Keratinocyte (primary cell): ENCODE measurements around the gene FEZF1. TPM values are rescaled to one million over a fixed set of nuclear protein-coding genes. Genes with fewer than 3 reads are reported as not detected.

Source experiments
- DNase-seq: peaks from one replicate; pipeline ENCODE4 v3.0.0-alpha.2; 2011; ENCODE audit warnings: low read depth, missing footprints, low spot score
- FAIRE-seq: peaks from 2 replicates; lab custom pipeline; 2011; peaks lifted over from hg19 to GRCh38; lab: Jason Lieb, UNC
- H2AFZ ChIP-seq: 2 replicates; pipeline ENCODE4 v1.6.0; 2012; ENCODE audit warnings: low read length, control low read depth, inconsistent platforms; ENCODE audit not compliant: control insufficient read depth
- H3K27ac ChIP-seq: 2 replicates; pipeline ENCODE4 v1.5.1; 2011; ENCODE audit warnings: low read length; ENCODE audit not compliant: control insufficient read depth, insufficient read depth
- H3K27me3 ChIP-seq: 3 replicates; pipeline ENCODE4 v1.6.0; 2011; ENCODE audit warnings: low read length; ENCODE audit not compliant: control insufficient read depth, insufficient read depth; ENCODE audit errors: extremely low read depth
- H3K36me3 ChIP-seq, 2 experiments: 2 replicates in 1 of 2; 3 replicates in 1 of 2; pipeline ENCODE4 v1.5.1; 2011; ENCODE audit warnings: low read length in 2 of 2, mild to moderate bottlenecking in 1 of 2; ENCODE audit not compliant: control insufficient read depth in 2 of 2, insufficient read depth in 2 of 2; ENCODE audit errors: extremely low read depth in 1 of 2
- H3K4me1 ChIP-seq: 3 replicates; pipeline ENCODE4 v1.5.1; 2011; ENCODE audit warnings: low read length; ENCODE audit not compliant: control insufficient read depth, insufficient read depth; ENCODE audit errors: extremely low read depth
- H3K4me2 ChIP-seq: 3 replicates; pipeline ENCODE4 v1.6.0; 2011; ENCODE audit warnings: low read depth, low read length; ENCODE audit not compliant: control insufficient read depth, insufficient read depth; ENCODE audit errors: extremely low read depth
- H3K4me3 ChIP-seq, 3 experiments: fragments of 200-600 bp in 1 of 3; sonication (generic) in 1 of 3; 2 replicates in 2 of 3; 3 replicates in 1 of 3; pipeline ENCODE4 v1.5.1; 2011 to 2016; ENCODE audit warnings: low read length in 3 of 3, mild to moderate bottlenecking in 3 of 3, control low read depth in 2 of 3, inconsistent platforms in 1 of 3, low read depth in 1 of 3, mixed read lengths in 1 of 3, mixed run types in 1 of 3, moderate library complexity in 1 of 3; ENCODE audit not compliant: control insufficient read depth in 2 of 3, insufficient read depth in 2 of 3; ENCODE audit errors: extremely low read depth in 1 of 3
- H3K79me2 ChIP-seq: 2 replicates; pipeline ENCODE4 v1.6.0; 2012; ENCODE audit warnings: low read length; ENCODE audit not compliant: control insufficient read depth, insufficient read depth
- H3K9ac ChIP-seq: 3 replicates; pipeline ENCODE4 v1.6.0; 2011; ENCODE audit warnings: low read length; ENCODE audit not compliant: control insufficient read depth, insufficient read depth; ENCODE audit errors: extremely low read depth
- H3K9me1 ChIP-seq: 3 replicates; pipeline ENCODE4 v1.6.0; 2011; ENCODE audit warnings: low read length; ENCODE audit not compliant: control insufficient read depth, insufficient read depth; ENCODE audit errors: extremely low read depth
- H3K9me3 ChIP-seq: 2 replicates; pipeline ENCODE4 v1.5.1; 2012; ENCODE audit warnings: low read depth, low read length; ENCODE audit not compliant: control insufficient read depth
- H4K20me1 ChIP-seq: 3 replicates; pipeline ENCODE4 v1.6.0; 2011; ENCODE audit warnings: low read length; ENCODE audit not compliant: control insufficient read depth, insufficient read depth; ENCODE audit errors: extremely low read depth
- EZH2 ChIP-seq: IDR thresholded peaks from one replicate; pipeline ENCODE4 v1.6.1; 2012; ENCODE audit warnings: inconsistent platforms, mild to moderate bottlenecking, low read length, moderate library complexity
- dilution Hi-C: fragments of 300-500 bp; cut with MboI; formaldehyde crosslinking; loops from one replicate; pipeline ENCODE4 v1.7.0; 2020; ENCODE audit warnings: low sequenced_read_pairs; ENCODE audit not compliant: extremely low pct_ligation_motif_present
- polyA plus RNA-seq, 5 experiments: library from polyadenylated mRNA; depleted of rRNA in 3 of 5; stranded (reverse) in 3 of 5; stranded (forward) in 1 of 5; unstranded in 1 of 5; fragments of >200 nt; gene quantifications; 1 replicate in 1 of 5; 2 replicates in 3 of 5; 3 replicates in 1 of 5; pipeline versions ENCODE4 v1.2.1 to v1.2.3, GENCODE V29; 2011 to 2012; ENCODE audit warnings: missing spikeins in 2 of 5, low read depth in 1 of 5, low replicate concordance in 1 of 5
- TF ChIP-seq, protein P1 (sequence below), 3 experiments: IDR thresholded peaks in 1 of 3; conservative IDR thresholded peaks in 1 of 3; optimal IDR thresholded peaks in 1 of 3; 2 replicates in 2 of 3; 3 replicates in 1 of 3; pipeline versions ENCODE3 to v1.5.1; 2011; ENCODE audit warnings: low read length in 3 of 3, mild to moderate bottlenecking in 3 of 3, moderate library complexity in 2 of 3, control low read depth in 1 of 3, inconsistent platforms in 1 of 3; ENCODE audit not compliant: insufficient read depth in 2 of 3; ENCODE audit errors: extremely low read depth in 1 of 3

FEZF1 gene
- polyA plus RNA-seq, 1 donor (not counting 4 experiments of a cell fraction or from before 2014, with no cell fraction given), result not detected

DNA sequence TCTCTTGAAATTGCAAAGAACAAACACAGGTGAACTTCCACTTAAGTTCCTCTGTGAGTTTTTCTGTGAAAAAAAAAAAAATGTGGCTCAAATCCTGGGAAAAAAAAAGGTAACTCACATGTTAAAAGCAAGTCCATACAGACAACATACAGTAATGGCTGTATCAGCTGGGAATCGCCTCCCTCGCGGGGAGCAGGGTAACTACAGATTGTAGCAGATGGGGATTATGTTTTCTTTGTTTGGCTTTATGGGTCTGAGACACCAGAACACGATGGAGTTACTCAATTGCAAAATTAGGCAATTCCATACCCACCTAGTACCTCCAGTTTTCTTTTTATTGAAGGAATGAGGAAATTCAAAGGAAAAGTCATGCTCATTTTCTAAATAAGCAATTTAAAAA, 42.3 kb downstream of the FEZF1 start:
- H3K4me1 ChIP-seq, result no peaks in the 10 kb centered on the region
- no peaks in the 10 kb centered on the region for H3K27me3 ChIP-seq
- no peaks in the 10 kb centered on the region for H4K20me1 ChIP-seq
- no peaks in the 10 kb centered on the region for H3K36me3 ChIP-seq
- no peak overlapping the region for H2AFZ ChIP-seq
- TF ChIP-seq, protein P1, sequence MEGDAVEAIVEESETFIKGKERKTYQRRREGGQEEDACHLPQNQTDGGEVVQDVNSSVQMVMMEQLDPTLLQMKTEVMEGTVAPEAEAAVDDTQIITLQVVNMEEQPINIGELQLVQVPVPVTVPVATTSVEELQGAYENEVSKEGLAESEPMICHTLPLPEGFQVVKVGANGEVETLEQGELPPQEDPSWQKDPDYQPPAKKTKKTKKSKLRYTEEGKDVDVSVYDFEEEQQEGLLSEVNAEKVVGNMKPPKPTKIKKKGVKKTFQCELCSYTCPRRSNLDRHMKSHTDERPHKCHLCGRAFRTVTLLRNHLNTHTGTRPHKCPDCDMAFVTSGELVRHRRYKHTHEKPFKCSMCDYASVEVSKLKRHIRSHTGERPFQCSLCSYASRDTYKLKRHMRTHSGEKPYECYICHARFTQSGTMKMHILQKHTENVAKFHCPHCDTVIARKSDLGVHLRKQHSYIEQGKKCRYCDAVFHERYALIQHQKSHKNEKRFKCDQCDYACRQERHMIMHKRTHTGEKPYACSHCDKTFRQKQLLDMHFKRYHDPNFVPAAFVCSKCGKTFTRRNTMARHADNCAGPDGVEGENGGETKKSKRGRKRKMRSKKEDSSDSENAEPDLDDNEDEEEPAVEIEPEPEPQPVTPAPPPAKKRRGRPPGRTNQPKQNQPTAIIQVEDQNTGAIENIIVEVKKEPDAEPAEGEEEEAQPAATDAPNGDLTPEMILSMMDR (optimal IDR thresholded peaks at IDR 0.05 in 1 of 3, IDR thresholded peaks at IDR 0.05 in 1 of 3, conservative IDR thresholded peaks at IDR 0.05 in 1 of 3; ENCODE audit: extremely low read depth in 1 of 3, insufficient read depth in 2 of 3, low read length in 3 of 3), result no peak
- no peak for TF ChIP-seq EZH2
- H3K79me2 ChIP-seq, result no peaks in the 10 kb centered on the region
- no peaks in the 10 kb centered on the region for H3K9me3 ChIP-seq
- no peak for DNase-seq
- no peak overlapping the region for H3K27ac ChIP-seq
- no peak for FAIRE-seq
- H3K4me3 ChIP-seq, result no peak overlapping the region
- no peak overlapping the region for H3K9ac ChIP-seq
- no peaks in the 10 kb centered on the region for H3K9me1 ChIP-seq
- H3K4me2 ChIP-seq, result no peak overlapping the region
- dilution Hi-C loops, result no loop called here

DNA sequence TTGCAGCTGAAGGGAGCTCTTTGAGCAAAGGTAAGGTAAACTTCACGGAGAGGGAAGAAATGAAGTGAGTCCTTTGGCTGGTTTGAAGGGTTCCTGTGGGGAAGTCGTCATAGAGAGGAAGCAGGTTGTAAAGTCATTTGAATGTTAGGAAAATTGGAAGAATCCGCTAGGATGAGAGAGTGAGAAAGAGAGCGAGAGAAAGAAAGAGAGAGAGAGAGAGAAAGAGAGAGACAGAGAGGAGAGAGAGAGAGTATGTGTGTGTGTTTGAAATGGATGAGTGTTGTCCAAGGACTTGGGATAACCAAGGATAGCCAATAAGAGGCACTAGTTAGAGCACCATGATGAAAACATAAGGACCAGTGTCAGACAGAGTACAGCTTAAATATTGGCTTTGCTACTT, 43.1 kb downstream of the FEZF1 start:
- H2AFZ ChIP-seq, result no peak overlapping the region
- no peak for DNase-seq
- H3K4me1 ChIP-seq, result no peaks in the 10 kb centered on the region
- no peak overlapping the region for H3K4me3 ChIP-seq
- H3K36me3 ChIP-seq, result no peaks in the 10 kb centered on the region
- dilution Hi-C loops, result no loop called here
- H3K9ac ChIP-seq, result no peak overlapping the region
- no peaks in the 10 kb centered on the region for H3K9me1 ChIP-seq
- H3K27me3 ChIP-seq, result no peaks in the 10 kb centered on the region
- H3K79me2 ChIP-seq, result no peaks in the 10 kb centered on the region
- no peak for TF ChIP-seq EZH2
- TF ChIP-seq, protein P1 (optimal IDR thresholded peaks at IDR 0.05 in 1 of 3, IDR thresholded peaks at IDR 0.05 in 1 of 3, conservative IDR thresholded peaks at IDR 0.05 in 1 of 3; ENCODE audit: extremely low read depth in 1 of 3, insufficient read depth in 2 of 3, low read length in 3 of 3), result no peak
- H4K20me1 ChIP-seq, result no peaks in the 10 kb centered on the region
- no peak overlapping the region for H3K27ac ChIP-seq
- no peak overlapping the region for H3K4me2 ChIP-seq
- H3K9me3 ChIP-seq, result no peaks in the 10 kb centered on the region
- FAIRE-seq, result no peak
